ENCODE data around the gene INSR. TPM values are rescaled to one million over a fixed set of nuclear protein-coding genes. Genes with fewer than 3 reads are reported as not detected.

INSR gene
- total RNA-seq, 1 donor from 2014 or later = 37.3 TPM

DNA sequence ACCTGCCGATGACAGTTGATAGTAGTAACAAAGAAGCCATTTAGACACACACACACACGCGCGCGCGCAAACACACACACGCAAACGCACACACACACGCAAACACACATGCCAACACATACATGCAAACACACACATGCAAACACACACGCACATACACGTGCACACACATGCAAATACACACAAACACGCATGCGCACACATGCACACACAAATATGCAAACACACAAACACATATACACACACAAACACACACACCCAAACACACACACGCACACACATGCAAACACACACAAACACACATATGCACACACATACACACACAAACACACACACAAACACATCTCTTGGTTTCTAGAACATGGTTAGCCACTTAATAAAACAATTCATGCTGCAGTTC, 174.6 kb downstream of the INSR start:
- no peak overlapping the region for H3K4me3 ChIP-seq
- H3K36me3 ChIP-seq = peaks cover 78% of the 10 kb centered on the region
- no peak for DNase-seq

DNA sequence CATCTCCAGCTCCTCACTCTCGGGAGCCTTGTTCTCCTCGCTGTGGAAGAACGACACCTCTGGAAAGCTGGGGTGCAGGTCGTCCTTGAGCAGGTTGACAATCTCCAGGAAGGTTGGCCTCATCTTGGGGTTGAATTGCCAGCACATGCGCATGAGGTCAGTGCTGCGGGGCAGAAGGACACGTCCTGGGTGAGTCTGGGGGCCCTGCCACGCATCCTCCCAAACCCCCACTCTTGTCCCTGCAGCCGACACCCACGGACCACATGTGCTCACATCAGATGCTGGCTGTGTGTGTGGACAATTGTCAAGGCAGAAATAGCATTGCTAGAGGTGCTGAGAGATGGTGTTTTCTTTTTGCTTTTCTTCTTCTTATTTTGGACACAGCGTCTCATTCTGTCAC, 177.0 kb downstream of the INSR start:
- peaks cover 68% of the 10 kb centered on the region for H3K36me3 ChIP-seq
- H3K4me3 ChIP-seq = no peak overlapping the region
- ATAC-seq (no peak), DNase-seq (no peak)
- no peaks in the 10 kb centered on the region for H3K27me3 ChIP-seq (ENCODE audit: low read depth)
- H3K9me3 ChIP-seq = no peaks in the 10 kb centered on the region
- no peak overlapping the region for H3K27ac ChIP-seq
- H3K4me1 ChIP-seq = no peaks in the 10 kb centered on the region
- intact Hi-C loops (cut with DNase I) = no loop called here
- TF ChIP-seq, protein P1, sequence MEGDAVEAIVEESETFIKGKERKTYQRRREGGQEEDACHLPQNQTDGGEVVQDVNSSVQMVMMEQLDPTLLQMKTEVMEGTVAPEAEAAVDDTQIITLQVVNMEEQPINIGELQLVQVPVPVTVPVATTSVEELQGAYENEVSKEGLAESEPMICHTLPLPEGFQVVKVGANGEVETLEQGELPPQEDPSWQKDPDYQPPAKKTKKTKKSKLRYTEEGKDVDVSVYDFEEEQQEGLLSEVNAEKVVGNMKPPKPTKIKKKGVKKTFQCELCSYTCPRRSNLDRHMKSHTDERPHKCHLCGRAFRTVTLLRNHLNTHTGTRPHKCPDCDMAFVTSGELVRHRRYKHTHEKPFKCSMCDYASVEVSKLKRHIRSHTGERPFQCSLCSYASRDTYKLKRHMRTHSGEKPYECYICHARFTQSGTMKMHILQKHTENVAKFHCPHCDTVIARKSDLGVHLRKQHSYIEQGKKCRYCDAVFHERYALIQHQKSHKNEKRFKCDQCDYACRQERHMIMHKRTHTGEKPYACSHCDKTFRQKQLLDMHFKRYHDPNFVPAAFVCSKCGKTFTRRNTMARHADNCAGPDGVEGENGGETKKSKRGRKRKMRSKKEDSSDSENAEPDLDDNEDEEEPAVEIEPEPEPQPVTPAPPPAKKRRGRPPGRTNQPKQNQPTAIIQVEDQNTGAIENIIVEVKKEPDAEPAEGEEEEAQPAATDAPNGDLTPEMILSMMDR (IDR thresholded peaks at IDR 0.05) = no peak

More for the DNA sequence above, 174.6 kb downstream of the INSR start:
- Histone ChIP-seq H3K27ac (no peak overlapping the region), H3K27me3 (ENCODE audit: low read depth) (no peaks in the 10 kb centered on the region), H3K4me1 (no peaks in the 10 kb centered on the region), H3K9me3 (no peaks in the 10 kb centered on the region)
- TF ChIP-seq, protein P1 (IDR thresholded peaks at IDR 0.05) = no peak
- ATAC-seq = no peak
- intact Hi-C loops (cut with DNase I) = no loop called here

DNA sequence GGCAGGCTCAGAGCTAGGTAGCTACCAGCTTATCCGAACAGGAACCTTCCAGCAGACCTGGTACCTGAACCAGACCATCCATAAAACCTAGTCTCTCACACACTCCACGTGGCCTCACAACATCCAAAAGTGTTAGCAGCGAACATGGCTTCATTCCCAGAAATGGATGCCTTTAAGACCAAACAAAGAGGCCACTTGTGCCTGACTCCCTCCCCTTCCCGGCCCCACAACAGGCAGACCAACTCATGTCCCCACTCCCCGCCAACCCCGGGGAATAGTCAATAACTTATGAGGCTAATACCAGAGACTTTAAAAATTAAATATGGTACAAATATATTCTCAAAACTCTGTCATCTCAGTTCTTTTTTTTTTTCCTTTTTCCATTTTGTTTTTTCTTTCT, 178.5 kb downstream of the INSR start:
- intact Hi-C loops (cut with DNase I) = no loop called here

DNA sequence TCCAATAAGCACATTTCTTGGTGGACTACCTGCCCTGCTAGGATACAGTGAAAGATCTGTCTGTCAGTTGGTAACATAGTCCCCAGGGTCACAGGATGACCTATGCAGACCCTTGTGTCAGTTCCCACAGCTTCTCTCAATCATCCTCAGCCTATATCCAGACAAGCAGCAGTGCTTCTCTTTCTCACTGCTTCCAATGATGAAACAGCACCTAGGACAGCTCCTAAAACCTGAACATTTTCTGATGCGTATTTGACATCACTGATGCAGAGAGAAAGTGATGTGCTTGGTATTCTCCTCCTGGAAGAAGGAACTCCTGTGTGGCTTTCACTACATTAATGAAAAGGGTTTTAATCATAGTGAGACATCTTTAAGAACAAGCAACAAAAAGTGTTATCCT, 181.0 kb downstream of the INSR start:
- ATAC-seq (no peak), DNase-seq (no peak)
- intact Hi-C loops (cut with DNase I) = no loop called here
- Histone ChIP-seq H3K4me3 (no peak overlapping the region), H3K36me3 (peaks cover 33% of the 10 kb centered on the region), H3K27me3 (ENCODE audit: low read depth) (no peaks in the 10 kb centered on the region), H3K9me3 (no peaks in the 10 kb centered on the region), H3K27ac (no peak overlapping the region), H3K4me1 (no peaks in the 10 kb centered on the region)
- TF ChIP-seq, protein P1 (IDR thresholded peaks at IDR 0.05) = no peak

More for the DNA sequence above, 178.5 kb downstream of the INSR start:
- Histone ChIP-seq H3K27ac (no peak overlapping the region), H3K9me3 (no peaks in the 10 kb centered on the region), H3K27me3 (ENCODE audit: low read depth) (no peaks in the 10 kb centered on the region), H3K36me3 (peaks cover 53% of the 10 kb centered on the region), H3K4me3 (no peak overlapping the region), H3K4me1 (no peaks in the 10 kb centered on the region)
- ATAC-seq (no peak), DNase-seq (no peak)
- TF ChIP-seq, protein P1 (IDR thresholded peaks at IDR 0.05) = no peak

DNA sequence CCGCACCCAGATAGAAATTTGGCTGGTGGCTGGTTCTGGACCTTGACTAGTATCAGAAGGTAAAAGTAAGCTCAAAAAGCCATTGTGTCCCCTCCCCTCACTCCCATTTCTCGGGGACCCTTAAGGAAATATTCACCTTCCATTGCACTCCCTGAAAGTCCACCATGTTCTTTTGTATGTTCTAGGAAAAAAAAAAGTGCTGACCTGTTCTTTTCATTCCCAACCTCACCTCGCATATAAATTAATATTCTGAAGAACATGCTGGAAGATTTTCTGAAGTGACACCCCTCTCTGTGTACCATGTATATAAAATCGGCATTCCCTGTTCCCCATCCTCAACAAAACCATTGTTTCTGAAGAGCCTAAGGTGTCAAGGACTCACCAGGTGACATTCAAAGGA, 181.5 kb downstream of the INSR start:
- H3K9me3 ChIP-seq = no peaks in the 10 kb centered on the region
- TF ChIP-seq, protein P1 (IDR thresholded peaks at IDR 0.05) = no peak
- H3K27ac ChIP-seq = no peak overlapping the region
- DNase-seq (no peak), ATAC-seq (no peak)
- H3K4me3 ChIP-seq = no peak overlapping the region
- H3K36me3 ChIP-seq = peaks cover 27% of the 10 kb centered on the region
- no peaks in the 10 kb centered on the region for H3K4me1 ChIP-seq
- intact Hi-C loops (cut with DNase I) = no loop called here
- H3K27me3 ChIP-seq (ENCODE audit: low read depth) = no peaks in the 10 kb centered on the region
